ENCODE data around the gene VKORC1.

The VKORC1 gene

GRCh38 chr16:31114468-31114867, 19.9 kb upstream of the VKORC1 start:
- CTCF ChIA-PET: no interaction called here
- TF ChIP-seq FOXA1 (IDR thresholded peaks at IDR 0.05): no peak
- peak; percentile 3; the same call in 1 of the 2 replicates for TF ChIP-seq PKNOX1 (IDR thresholded peaks at IDR 0.05)
- no peak for DNase-seq (ENCODE audit: extremely low spot score)
- POLR2A ChIA-PET: no interaction called here

- DNase-seq (ENCODE audit: extremely low spot score): no peak
- ChIA-PET POLR2A (no interaction called here), CTCF (no interaction called here)
- no peak for TF ChIP-seq SP1 (IDR thresholded peaks at IDR 0.05)
- no peak for TF ChIP-seq ZNF384 (IDR thresholded peaks at IDR 0.05)
- no peak for TF ChIP-seq PKNOX1 (IDR thresholded peaks at IDR 0.05)
- no peak for TF ChIP-seq L3MBTL2 (conservative IDR thresholded peaks at IDR 0.05)
- TF ChIP-seq LEF1 (IDR thresholded peaks at IDR 0.05; ENCODE audit: borderline replicate concordance): no peak
- no peak for TF ChIP-seq NFRKB (IDR thresholded peaks at IDR 0.05)
- TF ChIP-seq TARDBP (IDR thresholded peaks at IDR 0.05): no peak
- TF ChIP-seq HDGF (IDR thresholded peaks at IDR 0.05; ENCODE audit: borderline replicate concordance): no peak
- no peak for TF ChIP-seq FOXA1 (IDR thresholded peaks at IDR 0.05)
- TF ChIP-seq BHLHE40 (IDR thresholded peaks at IDR 0.05; ENCODE audit: borderline replicate concordance): no peak
- TF ChIP-seq SUZ12 (IDR thresholded peaks at IDR 0.05): no peak
- TF ChIP-seq ARNT (IDR thresholded peaks at IDR 0.05): no peak
- no peak for TF ChIP-seq CTBP1 (IDR thresholded peaks at IDR 0.05; ENCODE audit: borderline replicate concordance)
Measured at GRCh38 chr16:31113121-31114120, 18.8 kb upstream of the VKORC1 start.

- POLR2A ChIA-PET: no interaction called here
- CTCF ChIA-PET: no interaction called here
- no peak for DNase-seq (ENCODE audit: extremely low spot score)
Measured at GRCh38 chr16:31112711-31113110, 18.1 kb upstream of the VKORC1 start.

GRCh38 chr16:31111881-31112466, 17.4 kb upstream of the VKORC1 start:
- ChIA-PET CTCF (interaction anchor here (0.5 kb wide), 1 partner anchor 1038 kb away, joined by 3 read pairs; no protein-coding TSS in a partner anchor), POLR2A (interaction anchor here (0.7 to 1.2 kb wide), 2 partner anchors 10 to 68 kb away, joined by 4 read pairs; partner anchors contain the start of gene FUS)
- TF ChIP-seq HDGF (IDR thresholded peaks at IDR 0.05; ENCODE audit: borderline replicate concordance) (no peak), FOXK2 (IDR thresholded peaks at IDR 0.05) (no peak), SP1 (IDR thresholded peaks at IDR 0.05) (no peak), ELF4 (IDR thresholded peaks at IDR 0.05) (no peak), SUZ12 (IDR thresholded peaks at IDR 0.05) (no peak), TARDBP (IDR thresholded peaks at IDR 0.05) (no peak), LEF1 (IDR thresholded peaks at IDR 0.05; ENCODE audit: borderline replicate concordance) (no peak), NFRKB (IDR thresholded peaks at IDR 0.05) (no peak), PKNOX1 (IDR thresholded peaks at IDR 0.05) (no peak), L3MBTL2 (conservative IDR thresholded peaks at IDR 0.05) (no peak), ARNT (IDR thresholded peaks at IDR 0.05) (no peak), BHLHE40 (IDR thresholded peaks at IDR 0.05; ENCODE audit: borderline replicate concordance) (no peak), FOXM1 (IDR thresholded peaks at IDR 0.05; ENCODE audit: borderline replicate concordance) (no peak), CTBP1 (IDR thresholded peaks at IDR 0.05; ENCODE audit: borderline replicate concordance) (no peak), ZNF384 (IDR thresholded peaks at IDR 0.05) (no peak), FOXA1 (IDR thresholded peaks at IDR 0.05) (no peak)
- no peak for DNase-seq (ENCODE audit: extremely low spot score)

More at GRCh38 chr16:31112711-31113110, 18.1 kb upstream of the VKORC1 start:
- no peak for TF ChIP-seq ARNT (IDR thresholded peaks at IDR 0.05)

GRCh38 chr16:31110106-31111034, 15.8 kb upstream of the VKORC1 start:
- no peak for TF ChIP-seq SUZ12 (IDR thresholded peaks at IDR 0.05)
- TF ChIP-seq FOXM1 (IDR thresholded peaks at IDR 0.05; ENCODE audit: borderline replicate concordance): no peak
- no peak for TF ChIP-seq FOXA1 (IDR thresholded peaks at IDR 0.05)
- no peak for TF ChIP-seq ELF4 (IDR thresholded peaks at IDR 0.05)
- TF ChIP-seq PKNOX1 (IDR thresholded peaks at IDR 0.05): no peak
- no peak for TF ChIP-seq BHLHE40 (IDR thresholded peaks at IDR 0.05; ENCODE audit: borderline replicate concordance)
- no peak for TF ChIP-seq ARNT (IDR thresholded peaks at IDR 0.05)
- no peak for DNase-seq (ENCODE audit: extremely low spot score)
- ChIA-PET POLR2A (no interaction called here), CTCF (no interaction called here)
